HG03558 (cell line): ENCODE measurements around the gene MYH15.

Experiments used
- ATAC-seq: cut with Tn5 transposase; IDR thresholded peaks from one replicate; pipeline ENCODE4 v1.9.1; 2021; ENCODE audit warnings: moderate number of reproducible peaks; ENCODE audit not compliant: unreplicated experiment; ENCODE audit errors: extremely low read depth

MYH15 gene

GRCh38 chr3:108345492-108346205, 164.7 kb downstream of the MYH15 start:
- no peak for ATAC-seq

DNA sequence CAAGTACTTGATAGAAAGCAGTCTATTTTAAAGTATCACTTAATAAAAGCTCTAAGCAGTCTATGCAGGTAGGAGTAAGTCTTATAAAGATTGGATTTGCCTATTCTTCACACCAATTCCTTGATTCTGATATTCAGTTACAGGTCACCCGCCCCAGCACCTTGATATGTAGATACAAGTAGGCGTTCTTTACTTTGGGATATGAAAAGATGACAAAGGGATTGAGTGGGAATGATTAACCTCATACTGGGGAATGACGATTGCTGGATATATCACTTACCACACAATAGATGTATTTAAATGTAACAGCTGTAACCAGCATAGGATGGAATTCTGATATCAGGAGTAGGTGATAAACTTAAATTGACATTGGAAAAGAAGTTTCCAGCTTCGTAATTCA, 166.9 kb downstream of the MYH15 start:
- ATAC-seq, result no peak

- peak; percentile 67 for ATAC-seq
Observed at GRCh38 chr3:108342837-108343486, 167.4 kb downstream of the MYH15 start.

DNA sequence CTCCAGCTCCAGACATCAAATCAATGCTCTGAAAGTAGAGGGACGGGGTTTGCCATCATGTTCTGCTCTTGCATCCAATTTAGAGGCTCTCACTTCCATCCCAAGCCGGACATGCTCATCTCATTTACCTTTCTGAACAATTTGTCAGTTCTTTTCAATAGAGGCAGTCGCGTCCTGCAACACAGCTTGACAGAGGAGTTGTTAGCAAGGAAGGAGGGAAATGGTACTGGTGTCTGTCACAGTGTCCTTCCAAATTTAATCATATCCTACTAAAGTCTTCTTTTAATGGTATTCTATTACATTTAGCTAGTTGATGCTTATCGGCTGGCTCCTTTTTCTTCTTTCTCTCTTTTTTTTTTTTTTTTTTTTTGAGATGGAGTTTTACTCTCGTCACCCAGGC, 168.5 kb downstream of the MYH15 start:
- ATAC-seq, result no peak

DNA sequence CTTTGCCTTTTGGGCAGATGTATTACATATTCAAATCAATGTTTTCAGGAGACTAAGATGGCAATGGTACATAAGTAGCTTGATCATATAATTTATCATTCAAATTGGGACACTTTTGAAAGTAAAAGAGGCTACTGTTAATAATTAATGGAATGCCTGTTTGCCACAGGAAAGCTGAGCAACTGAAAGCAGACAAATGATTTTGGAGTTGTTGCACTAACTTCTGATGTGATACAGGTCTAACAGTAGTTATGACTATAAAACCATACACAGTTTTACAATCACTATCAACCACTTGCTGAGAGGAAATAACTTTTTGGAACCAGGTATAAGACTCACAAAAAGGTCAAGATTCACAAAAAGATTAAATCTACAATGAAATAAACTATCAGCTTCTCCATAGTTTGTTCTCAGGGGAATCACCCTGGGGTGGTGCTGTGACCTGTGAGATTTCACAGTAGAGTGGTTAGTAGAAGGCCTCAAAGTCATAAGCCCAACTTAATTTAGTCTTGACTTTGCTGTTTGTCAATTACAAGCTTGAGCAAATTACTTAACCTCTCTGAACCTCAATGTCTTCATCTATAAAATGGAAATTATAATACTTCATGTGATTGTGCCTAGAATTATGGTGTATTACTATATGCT, 171.4 kb downstream of the MYH15 start:
- peak; percentile 30 for ATAC-seq

- no peak for ATAC-seq
Observed at GRCh38 chr3:108334701-108335100, 175.7 kb downstream of the MYH15 start.

DNA sequence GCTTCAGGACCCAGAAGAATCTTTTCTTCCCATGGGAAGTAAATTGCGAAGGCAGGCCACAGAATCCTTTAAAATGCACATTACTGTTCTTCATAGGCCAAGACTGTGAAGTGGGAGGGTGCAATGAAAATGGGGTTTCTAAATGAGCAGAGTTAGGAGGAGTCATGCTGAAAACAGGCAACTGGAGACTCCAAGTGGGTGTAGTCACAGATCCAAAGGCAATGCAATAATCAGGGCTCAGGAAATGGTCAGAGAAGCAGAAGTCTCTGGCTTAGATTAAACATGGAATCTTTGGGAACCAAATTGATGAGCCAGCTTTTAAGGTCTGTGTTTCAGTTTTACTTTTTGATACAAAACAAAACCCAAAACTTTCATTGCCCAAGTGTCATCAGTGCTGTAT, 176.4 kb downstream of the MYH15 start:
- ATAC-seq, result no peak

GRCh38 chr3:108331792-108332191, 178.6 kb downstream of the MYH15 start:
- no peak for ATAC-seq
